ENCODE measurements around the gene CPNE1. TPM values are rescaled to one million over a fixed set of nuclear protein-coding genes. Genes with fewer than 3 reads are reported as not detected.

The CPNE1 gene
- total and polyA plus RNA-seq, 11 donors = 25.7 to 75.6 (median 56.0) TPM

DNA sequence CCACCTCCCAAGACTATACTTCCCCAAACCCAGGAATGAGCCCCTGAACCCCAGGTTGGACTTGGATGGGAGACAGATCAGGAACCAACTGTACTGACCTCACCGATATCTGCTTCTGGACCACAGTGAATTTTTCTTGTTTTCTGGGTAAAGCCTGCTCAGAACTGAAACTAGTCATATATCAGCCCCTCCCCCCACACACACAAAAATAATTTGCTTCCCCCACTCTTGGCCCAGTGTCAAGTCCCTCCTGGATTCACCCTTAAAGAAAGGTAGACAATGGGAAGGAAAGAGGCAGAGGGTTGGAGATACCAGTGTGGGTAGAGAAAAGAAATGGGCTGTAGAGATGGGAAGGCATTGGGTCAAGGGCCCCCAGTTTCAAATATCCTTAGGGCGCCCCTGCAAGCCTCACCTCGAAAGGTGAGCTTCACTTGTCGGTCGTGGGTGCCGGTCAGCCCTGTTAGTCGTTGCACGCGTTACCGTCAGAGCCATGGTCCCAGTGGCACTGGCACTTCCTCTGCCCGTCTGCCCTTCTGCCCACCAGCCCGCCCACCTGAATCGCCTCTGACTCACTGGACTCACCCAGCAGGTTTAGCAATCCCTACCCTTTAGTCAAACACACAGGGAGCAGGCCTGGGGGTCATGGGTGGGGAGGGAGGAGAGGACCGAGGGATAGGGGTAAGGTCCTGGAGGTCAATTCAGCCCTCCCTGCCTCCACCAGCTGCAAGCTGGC lies 57.5 kb downstream of the CPNE1 start:
- no peaks in the 10 kb centered on the region for H3K36me3 ChIP-seq
- H3K27ac ChIP-seq = no peak overlapping the region
- 80 to 85% (median 82%) methylated on average over 14 of the region's 14 CpGs for WGBS, 4 donors
- ATAC-seq (no peak), DNase-seq (no peak)
- intact Hi-C loops (cut with DNase I) = loop anchor here in 2 of 10 donors (10.0 kb wide), 1 partner anchor 278 kb away; no protein-coding TSS in a partner anchor
- H3K4me3 ChIP-seq = no peak overlapping the region
- H3K9me3 ChIP-seq = no peaks in the 10 kb centered on the region
- no peak for TF ChIP-seq POLR2A (IDR thresholded peaks at IDR 0.05)
- TF ChIP-seq, protein P1, sequence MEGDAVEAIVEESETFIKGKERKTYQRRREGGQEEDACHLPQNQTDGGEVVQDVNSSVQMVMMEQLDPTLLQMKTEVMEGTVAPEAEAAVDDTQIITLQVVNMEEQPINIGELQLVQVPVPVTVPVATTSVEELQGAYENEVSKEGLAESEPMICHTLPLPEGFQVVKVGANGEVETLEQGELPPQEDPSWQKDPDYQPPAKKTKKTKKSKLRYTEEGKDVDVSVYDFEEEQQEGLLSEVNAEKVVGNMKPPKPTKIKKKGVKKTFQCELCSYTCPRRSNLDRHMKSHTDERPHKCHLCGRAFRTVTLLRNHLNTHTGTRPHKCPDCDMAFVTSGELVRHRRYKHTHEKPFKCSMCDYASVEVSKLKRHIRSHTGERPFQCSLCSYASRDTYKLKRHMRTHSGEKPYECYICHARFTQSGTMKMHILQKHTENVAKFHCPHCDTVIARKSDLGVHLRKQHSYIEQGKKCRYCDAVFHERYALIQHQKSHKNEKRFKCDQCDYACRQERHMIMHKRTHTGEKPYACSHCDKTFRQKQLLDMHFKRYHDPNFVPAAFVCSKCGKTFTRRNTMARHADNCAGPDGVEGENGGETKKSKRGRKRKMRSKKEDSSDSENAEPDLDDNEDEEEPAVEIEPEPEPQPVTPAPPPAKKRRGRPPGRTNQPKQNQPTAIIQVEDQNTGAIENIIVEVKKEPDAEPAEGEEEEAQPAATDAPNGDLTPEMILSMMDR (IDR thresholded peaks at IDR 0.05) = no peak
- peaks cover 0 to 3% (median 0%) of the 10 kb centered on the region in 12 donors for H3K4me1 ChIP-seq
- peaks cover 0 to under 1% (median 0%) of the 10 kb centered on the region in 9 donors for H3K27me3 ChIP-seq

DNA sequence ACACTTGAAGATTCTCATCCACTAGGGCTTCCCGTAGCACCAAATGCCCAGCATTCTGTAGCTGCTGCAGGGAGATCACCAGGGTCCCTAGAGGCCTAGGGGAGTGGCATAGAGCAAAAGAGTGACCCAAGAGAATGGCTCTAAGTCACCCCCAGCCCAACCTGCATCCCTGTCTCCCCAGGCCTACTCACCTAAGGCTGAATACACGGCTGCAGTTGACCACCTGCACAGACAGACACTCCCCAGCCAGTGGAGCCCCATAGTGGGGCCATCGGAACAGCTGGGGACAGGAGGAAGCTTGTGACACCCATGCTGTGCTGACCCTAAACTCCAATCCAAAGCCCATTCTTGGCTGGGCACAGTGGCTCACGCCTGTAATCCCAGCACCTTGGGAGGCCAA lies 58.6 kb downstream of the CPNE1 start:
- no peak overlapping the region for H3K27ac ChIP-seq
- TF ChIP-seq, protein P1 (IDR thresholded peaks at IDR 0.05) = no peak
- TF ChIP-seq POLR2A (IDR thresholded peaks at IDR 0.05) = no peak
- no peak for DNase-seq
- 88 to 94% (median 90%) methylated on average over 4 of the region's 4 CpGs for WGBS, 4 donors
- no peak overlapping the region for H3K4me3 ChIP-seq
- peaks cover 0 to 10% (median 2%) of the 10 kb centered on the region in 9 donors for H3K27me3 ChIP-seq
- intact Hi-C loops (cut with DNase I) = loop anchor here in 2 of 10 donors (10.0 kb wide), 1 partner anchor 279 kb away; no protein-coding TSS in a partner anchor
- no peaks in the 10 kb centered on the region for H3K9me3 ChIP-seq
- ATAC-seq = no peak
- peaks cover 3 to 12% (median 9%) of the 10 kb centered on the region in 12 donors for H3K4me1 ChIP-seq
- no peaks in the 10 kb centered on the region for H3K36me3 ChIP-seq

DNA sequence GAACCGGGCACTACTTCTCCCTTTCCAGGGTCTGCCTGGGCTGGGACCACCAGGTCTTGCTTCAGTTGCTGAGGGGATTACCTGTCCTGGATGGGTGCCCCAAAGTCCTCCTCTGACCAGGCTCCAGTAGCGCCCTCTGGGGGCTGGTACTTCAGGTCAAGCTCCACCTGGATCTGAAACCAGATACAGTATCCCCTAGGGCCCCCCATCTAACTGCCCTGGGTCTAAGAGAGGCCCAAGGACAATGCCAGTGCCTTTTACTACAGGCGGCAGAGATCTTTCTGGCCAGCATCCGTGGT lies 60.3 kb downstream of the CPNE1 start:
- 58 to 64% (median 60%) methylated on average over 3 to 4 of the region's 4 CpGs for WGBS, 4 donors
- Histone ChIP-seq H3K27me3 (peaks cover 0 to 28% (median 12%) of the 10 kb centered on the region in 9 donors), H3K4me3 (no peak overlapping the region), H3K27ac (no peak overlapping the region), H3K36me3 (no peaks in the 10 kb centered on the region), H3K9me3 (no peaks in the 10 kb centered on the region), H3K4me1 (peaks cover 3 to 19% (median 15%) of the 10 kb centered on the region in 12 donors)
- TF ChIP-seq, protein P1 (IDR thresholded peaks at IDR 0.05) = peak in 4 of 12 donors; percentile 6 to 16 (median 14)
- TF ChIP-seq POLR2A (IDR thresholded peaks at IDR 0.05) = no peak
- ATAC-seq (no peak), DNase-seq (no peak)
- intact Hi-C loops (cut with DNase I) = loop anchor here in 6 of 10 donors (5.0 to 10.0 kb wide), 4 partner anchors 58 to 283 kb away; partner anchors contain the start of genes CPNE1 (in 1 of the 6) and RBM12 (in 1 of the 6)

DNA sequence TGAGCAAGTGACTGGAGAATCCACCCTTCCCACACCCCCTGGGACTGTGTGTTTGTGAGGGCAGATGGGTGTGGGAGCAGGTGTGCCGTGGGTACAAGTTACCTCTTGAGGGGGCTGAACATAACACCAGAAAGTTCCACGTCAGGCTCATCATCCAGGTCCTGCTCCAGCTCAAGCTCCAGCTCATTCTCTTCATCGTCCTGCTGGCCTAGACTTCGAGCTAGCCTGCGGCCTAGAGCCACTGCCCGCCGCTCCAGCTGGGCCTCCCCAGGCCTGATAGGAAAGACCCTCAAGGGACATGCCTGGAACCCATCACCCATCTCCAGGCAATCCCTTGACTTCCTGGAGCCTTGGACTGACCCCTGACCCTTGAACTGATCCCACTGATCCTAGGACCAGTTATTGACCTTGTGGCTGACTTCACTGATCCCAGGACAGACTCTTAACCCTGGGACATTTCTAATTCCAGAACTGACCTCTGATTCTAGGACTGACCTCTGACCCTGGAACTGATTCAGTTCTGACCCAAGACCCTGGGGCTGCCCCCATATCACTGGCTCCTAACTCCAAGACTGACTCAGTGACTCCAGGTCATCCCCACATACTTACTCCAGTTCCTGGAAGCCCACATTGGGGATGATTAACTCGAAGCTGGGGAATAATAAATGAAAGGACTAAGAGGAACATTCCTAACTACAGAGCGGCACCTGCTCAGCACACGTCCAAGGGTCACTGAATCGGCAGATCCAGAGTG lies 60.8 kb downstream of the CPNE1 start:
- Histone ChIP-seq H3K27me3 (peaks cover 0 to 33% (median 13%) of the 10 kb centered on the region in 9 donors), H3K9me3 (no peaks in the 10 kb centered on the region), H3K27ac (no peak overlapping the region), H3K36me3 (no peaks in the 10 kb centered on the region), H3K4me3 (no peak overlapping the region), H3K4me1 (peaks cover 3 to 19% (median 15%) of the 10 kb centered on the region in 12 donors)
- WGBS, 4 donors = 93 to 96% (median 95%) methylated on average over 10 to 11 of the region's 11 CpGs
- ATAC-seq = no peak
- no peak for TF ChIP-seq POLR2A (IDR thresholded peaks at IDR 0.05)
- TF ChIP-seq, protein P1 (IDR thresholded peaks at IDR 0.05) = no peak
- DNase-seq = no peak
- intact Hi-C loops (cut with DNase I) = loop anchor here in 6 of 10 donors (5.0 to 10.0 kb wide), 4 partner anchors 58 to 283 kb away; partner anchors contain the start of genes CPNE1 (in 1 of the 6) and RBM12 (in 1 of the 6)
